Left forelimb (tissue), 1 donor: ENCODE data around the gene SUMO4.
"Not testable (repeated sequence)": the region's sequence is repeated elsewhere in the genome, so short reads cannot be mapped to it uniquely, and the experiment has no call there.

Experiments used
- DNase-seq: peaks from one replicate; pipeline ENCODE4 v3.0.0-alpha.2; 2018; ENCODE audit warnings: low spot score

The SUMO4 gene

DNA sequence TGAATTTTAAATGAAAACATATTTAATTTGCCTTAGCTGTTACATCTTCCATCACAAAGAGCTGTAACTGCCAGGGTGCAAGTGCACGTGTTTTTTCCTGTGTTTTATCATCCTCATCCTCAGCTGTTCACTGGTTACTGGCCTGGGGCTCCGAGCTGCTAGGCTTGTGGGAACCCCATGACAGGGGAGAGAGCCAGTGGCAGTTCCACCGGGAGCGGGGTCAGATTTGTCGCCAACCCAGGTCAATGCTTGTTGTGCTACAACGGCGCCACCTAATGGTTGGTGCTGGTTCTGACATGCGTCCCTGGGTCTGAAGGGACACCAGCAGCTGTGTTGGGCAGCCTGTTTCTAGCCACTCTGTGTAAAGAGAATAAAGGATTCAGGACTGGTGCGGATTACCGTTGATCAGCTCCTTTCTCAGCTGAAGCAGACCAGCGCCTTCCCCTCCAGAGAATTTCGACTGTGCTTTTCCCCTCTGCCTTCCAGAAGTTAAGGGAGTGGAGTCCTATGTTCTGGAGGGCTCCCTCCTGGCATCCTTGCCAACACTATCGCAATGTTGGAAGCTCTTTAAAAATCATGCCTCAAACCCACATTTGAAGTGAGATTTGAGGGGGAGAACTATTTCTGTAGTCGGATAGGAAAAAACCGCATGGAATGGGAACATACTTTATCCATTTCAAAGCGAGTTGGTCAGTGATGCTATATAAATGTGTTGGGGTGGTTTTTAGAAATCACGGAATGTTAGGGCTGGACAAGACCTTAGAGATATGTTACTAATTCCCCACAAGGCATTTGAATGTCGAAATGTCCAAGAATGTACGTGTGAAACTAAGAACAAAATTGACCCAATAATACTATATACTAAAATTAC is 32.1 kb downstream of the SUMO4 start:
- peak; percentile 86 for DNase-seq

DNA sequence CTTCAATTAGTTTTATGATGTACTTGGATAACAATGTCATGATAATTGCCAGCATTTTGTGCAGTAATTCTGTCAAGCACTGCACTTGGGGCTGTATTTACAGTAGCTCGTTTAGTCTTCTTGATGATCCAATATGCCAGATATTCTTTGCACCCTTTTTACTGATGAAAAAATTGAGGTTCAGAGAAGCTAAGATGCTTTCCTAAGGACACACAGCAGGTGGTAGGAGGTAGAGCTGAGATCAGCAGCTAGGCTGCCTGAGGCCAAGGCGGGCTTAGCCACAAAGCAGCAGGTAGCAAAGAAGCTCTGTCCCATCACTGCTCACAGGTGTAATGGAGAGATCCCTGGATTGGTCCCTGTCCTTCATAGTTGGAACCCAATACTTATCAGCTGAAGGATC is 33.3 kb downstream of the SUMO4 start:
- DNase-seq = no peak

GRCh38 chr6:149433881-149434280 is 33.8 kb downstream of the SUMO4 start:
- DNase-seq = no peak

DNA sequence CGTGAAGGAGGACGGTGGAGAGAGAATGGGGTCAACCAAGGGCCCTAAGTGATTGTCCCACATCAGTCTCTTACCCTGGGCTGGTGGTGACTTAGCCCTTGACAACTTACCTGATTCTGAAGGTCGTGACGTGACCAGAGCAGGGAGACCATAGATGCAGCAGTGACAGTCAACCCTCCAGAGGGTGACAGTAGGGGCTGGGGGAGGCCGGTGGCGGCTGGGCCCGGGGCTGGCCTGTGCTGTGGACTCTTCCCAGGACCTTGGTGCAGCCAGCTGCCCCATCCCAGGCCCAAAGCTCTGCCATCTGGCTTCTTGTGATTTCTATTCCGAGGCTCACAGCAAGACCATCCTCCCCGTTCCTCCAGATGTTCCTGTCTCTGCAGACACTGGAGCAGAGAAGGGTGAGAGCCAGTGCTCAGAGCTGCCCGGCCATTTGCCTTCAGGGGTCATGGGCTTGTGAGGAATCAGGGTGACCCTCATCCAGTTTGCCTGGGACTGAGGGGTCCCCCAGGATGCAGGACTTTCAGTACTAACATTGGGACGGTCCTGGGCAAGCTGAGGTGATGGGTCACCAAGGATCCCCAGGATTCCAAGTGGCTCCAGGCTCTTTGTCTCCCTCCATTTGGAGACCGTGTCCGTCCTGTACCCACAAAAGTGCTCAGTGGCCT is 36.0 kb downstream of the SUMO4 start:
- no peak for DNase-seq

- DNase-seq = no peak
Measured at GRCh38 chr6:149436647-149437046, 36.6 kb downstream of the SUMO4 start.

GRCh38 chr6:149437212-149437611 is 37.1 kb downstream of the SUMO4 start:
- no peak for DNase-seq

DNA sequence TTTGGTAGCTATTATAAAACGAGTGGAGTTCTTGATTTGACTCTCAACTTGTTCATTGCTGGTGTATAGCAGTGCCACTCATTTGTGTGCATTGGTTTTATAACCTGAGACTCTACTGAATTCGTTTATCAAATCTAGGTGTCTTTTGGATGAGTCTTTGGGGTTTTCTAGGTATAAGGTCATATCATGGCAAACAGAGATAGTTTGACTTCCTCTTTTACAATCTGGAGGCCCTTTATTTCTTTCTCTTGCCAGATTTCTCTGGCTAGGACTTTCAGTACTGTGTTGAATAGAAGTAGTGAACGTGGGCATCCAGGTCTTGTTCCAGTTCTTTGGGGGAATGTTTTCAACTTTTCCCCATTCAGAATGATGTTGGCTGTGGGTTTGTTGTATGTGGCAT is 38.8 kb downstream of the SUMO4 start:
- DNase-seq = no peak

GRCh38 chr6:149439626-149440025 is 39.6 kb downstream of the SUMO4 start:
- no peak for DNase-seq

GRCh38 chr6:149440735-149441671 is 40.9 kb downstream of the SUMO4 start:
- no peak for DNase-seq

- no peak for DNase-seq
Measured at GRCh38 chr6:149441740-149442139, 41.7 kb downstream of the SUMO4 start.

DNA sequence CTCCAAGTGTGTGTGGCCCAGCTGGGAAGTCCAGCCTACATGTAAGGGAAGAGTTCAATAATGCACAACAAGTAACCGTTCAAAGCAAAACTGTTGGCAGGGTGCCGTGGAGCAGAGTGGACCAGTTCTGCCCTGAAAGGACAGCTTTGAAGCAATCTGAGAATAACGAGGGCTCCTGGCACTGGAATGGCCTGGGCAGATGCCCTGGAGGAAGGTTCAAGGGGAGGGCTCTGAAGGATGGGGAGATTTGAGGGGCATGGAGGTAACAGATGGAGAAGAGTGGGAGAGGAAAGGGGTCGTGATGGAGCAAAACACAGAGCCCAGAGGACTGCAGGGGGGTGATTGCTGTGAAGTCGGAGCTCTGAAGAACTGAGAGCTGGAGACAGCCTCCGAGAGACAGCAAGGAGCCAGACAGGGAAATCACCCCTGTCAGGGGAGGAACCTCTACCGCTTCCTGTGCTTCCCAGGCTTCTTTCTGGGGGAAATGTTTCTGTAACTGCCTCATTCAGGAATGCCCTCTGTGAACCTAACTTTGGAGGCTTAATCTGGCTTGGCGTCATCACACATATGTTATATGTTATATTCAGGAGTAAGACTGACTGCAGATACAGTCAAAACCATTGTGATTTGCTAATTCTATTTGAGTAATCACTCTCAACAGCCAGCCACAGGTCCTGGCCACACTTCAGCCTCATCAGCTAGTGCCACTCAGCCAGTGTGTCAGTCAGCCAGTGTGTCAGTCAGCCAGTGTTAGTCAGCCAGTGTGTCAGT is 43.5 kb downstream of the SUMO4 start:
- DNase-seq = no peak

DNA sequence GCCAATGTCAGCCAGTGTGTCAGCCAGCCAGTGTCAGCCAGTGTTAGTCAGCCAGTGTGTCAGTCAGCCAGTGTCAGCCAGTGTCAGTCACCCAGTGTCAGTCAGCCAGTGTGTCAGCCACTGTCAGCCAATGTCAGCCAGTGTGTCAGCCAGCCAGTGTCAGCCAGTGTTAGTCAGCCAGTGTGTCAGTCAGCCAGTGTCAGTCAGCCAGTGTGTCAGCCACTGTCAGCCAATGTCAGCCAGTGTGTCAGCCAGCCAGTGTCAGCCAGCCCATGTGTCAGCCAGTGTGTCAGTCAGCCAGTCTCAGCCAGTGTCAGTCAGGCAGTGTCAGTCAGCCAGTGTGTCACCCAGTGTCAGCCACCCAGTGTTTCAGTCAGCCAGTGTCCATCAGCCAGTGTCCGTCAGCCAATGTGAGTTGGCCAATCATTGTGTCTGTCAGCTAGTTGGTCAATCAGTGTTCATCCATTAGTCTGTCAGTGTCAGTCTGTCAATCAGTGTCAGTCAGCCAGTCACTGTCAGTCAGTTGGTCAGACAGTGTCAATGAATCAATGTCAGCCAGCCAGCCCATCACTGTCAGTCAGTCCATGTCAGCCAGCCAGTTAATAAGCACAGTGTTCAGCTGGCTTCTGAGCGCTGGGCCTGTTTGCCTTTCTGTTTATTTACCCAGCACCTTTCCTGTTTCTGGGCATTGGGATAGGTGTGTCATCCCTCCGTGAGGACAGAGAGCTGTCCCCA is 44.5 kb downstream of the SUMO4 start:
- DNase-seq = not testable (repeated sequence)

DNA sequence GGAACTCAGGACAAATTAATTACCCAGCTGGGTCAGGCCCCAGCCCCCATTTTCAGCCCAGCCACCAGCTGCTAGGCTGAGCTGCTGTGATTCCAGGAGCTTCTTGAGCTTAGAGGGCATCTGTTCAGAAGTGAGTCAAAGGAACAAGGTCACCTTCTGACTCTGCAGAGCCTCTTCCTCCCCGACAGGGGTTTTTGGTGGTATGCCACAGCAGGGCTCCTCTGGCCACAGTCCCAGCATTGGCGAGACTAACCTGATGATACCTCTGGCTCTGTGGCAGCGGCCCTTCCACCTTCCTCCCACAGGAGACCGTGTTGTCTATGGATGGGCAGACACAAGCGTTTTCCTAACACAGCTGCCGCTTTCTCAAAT is 45.0 kb downstream of the SUMO4 start:
- no peak for DNase-seq

DNA sequence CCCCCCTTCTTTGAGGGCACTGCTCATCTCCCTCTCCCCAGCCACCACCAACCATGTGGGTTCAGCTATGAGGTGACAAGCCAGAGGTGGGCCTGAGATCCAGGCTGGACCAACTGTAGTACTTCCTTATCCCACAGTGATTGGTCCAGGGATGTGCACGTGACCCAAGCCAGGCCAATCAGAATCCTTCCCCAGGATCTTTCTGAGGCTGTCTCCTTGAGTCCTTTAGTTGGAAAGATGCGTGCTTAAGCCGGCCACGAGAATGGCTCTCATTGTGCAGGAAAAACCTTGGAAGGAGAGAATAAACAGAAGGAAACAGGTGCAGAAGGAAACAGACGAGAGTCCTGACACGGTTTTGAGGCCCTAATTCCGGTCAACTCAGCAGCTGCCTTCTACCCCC is 45.5 kb downstream of the SUMO4 start:
- DNase-seq = no peak

DNA sequence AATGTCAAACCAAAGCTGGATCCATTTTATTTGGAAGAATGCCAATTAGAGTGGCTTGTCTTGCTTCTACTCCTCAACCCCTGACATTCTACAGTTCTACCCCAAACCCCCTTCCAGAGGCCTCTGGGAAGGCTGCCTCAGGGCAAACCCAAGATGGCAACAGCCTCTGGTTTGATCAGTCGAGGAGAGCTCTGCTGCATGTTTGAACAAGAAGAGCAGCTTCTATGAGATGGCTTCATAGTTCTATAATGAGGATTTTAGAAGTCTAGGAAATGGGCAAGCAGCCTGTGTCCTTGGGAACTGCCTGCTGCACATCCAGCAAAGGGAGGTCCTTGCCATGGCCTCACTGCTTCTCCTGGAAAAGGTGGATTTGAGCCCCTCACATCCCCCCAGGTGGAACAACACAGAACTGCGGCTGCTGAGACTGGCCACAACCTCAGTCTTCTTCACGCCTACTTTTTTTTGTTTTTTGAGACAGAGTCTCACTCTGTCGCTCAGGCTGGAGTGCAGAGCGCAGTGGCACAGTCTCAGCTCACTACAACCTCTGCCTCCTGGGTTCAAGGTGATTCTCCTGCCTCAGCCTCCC is 46.8 kb downstream of the SUMO4 start:
- no peak for DNase-seq

GRCh38 chr6:149448821-149449453 is 48.9 kb downstream of the SUMO4 start:
- DNase-seq = no peak

- DNase-seq = no peak
Measured at GRCh38 chr6:149449831-149450678, 50.0 kb downstream of the SUMO4 start.
